Omental fat pad (tissue), 4 donors: ENCODE measurements around the gene DHX8. TPM values are rescaled to one million over a fixed set of nuclear protein-coding genes. Genes with fewer than 3 reads are reported as not detected.

Source experiments
- ATAC-seq: fragments of 150-250 bp; one replicate; pipeline ENCODE4 v1.9.1; 2016; ENCODE audit warnings: mild to moderate bottlenecking, moderate library complexity; ENCODE audit not compliant: low FRiP score
- DNase-seq: peaks from one replicate; pipeline ENCODE4 v3.0.0-alpha.2; 2019; ENCODE audit warnings: low spot score
- total RNA-seq, 4 donors: library from RNA; depleted of rRNA; stranded (reverse); fragments of >200 nt; gene quantifications; one replicate each; pipeline ENCODE4 v1.1.0, GENCODE V29; 2016
- TF ChIP-seq, protein P1 (sequence below), 3 donors: fragments of 450-650 bp; IDR thresholded peaks; one replicate each; pipeline ENCODE4 v1.5.1; 2016 to 2017; ENCODE audit warnings: antibody characterized with exemption in 3 of 3, mild to moderate bottlenecking in 3 of 3, moderate library complexity in 2 of 3

The DHX8 gene
- total RNA-seq, 4 donors from 2014 or later: 22.5 to 48.5 (median 31.9) TPM

DNA sequence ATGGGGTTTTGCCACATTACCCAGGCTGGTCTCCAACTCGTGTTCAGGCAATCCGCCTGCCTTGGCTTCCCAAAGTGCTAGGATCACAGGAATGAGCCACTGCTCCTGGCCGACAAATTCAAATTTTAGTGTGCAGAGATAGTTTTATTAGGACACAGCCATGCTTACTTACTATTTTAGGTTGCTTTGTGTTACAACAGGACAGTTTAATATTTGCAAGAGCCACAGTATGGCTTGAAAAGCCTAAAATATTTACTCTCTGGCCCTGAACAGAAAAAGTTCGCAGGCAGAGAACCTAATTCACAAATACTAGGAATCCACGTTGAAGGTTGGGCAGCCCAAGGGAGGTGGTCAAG is 75.0 kb downstream of the DHX8 start:
- DNase-seq: no peak
- ATAC-seq: no peak
- TF ChIP-seq, protein P1, sequence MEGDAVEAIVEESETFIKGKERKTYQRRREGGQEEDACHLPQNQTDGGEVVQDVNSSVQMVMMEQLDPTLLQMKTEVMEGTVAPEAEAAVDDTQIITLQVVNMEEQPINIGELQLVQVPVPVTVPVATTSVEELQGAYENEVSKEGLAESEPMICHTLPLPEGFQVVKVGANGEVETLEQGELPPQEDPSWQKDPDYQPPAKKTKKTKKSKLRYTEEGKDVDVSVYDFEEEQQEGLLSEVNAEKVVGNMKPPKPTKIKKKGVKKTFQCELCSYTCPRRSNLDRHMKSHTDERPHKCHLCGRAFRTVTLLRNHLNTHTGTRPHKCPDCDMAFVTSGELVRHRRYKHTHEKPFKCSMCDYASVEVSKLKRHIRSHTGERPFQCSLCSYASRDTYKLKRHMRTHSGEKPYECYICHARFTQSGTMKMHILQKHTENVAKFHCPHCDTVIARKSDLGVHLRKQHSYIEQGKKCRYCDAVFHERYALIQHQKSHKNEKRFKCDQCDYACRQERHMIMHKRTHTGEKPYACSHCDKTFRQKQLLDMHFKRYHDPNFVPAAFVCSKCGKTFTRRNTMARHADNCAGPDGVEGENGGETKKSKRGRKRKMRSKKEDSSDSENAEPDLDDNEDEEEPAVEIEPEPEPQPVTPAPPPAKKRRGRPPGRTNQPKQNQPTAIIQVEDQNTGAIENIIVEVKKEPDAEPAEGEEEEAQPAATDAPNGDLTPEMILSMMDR (IDR thresholded peaks at IDR 0.05): no peak

DNA sequence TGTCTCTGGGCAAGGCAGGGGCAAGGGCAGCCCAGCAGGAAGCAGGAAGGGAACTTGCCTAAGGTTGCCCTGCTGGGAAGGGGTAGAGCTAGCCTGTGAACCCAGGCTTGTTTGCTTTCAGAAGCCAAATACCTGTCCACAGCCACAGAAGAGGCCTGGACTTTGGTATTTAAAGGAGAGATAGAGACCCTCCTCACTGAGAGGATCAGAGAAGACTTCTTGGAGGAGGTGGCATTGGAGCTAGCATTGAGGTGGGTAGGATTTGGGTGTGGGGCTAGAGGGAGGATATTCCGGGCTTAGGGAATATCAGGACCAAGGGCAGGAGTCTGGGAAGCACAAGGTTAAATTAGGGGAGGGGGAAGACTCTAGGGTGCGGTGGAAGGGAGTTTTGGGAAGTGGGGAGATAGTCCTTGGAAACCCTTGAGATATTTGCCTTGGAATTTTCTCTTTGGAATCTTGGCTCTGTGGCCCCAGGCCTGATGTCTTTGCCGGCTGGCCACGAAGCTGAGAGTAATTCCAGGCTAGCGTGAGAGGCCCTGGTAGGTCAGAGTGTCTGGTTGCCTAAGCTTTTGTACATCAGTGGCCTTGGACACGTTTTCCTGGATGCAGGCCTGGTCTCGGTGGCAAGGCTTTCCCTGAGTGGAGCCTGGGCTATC is 75.5 kb downstream of the DHX8 start:
- TF ChIP-seq, protein P1 (IDR thresholded peaks at IDR 0.05): no peak
- DNase-seq (no peak), ATAC-seq (no peak)

DNA sequence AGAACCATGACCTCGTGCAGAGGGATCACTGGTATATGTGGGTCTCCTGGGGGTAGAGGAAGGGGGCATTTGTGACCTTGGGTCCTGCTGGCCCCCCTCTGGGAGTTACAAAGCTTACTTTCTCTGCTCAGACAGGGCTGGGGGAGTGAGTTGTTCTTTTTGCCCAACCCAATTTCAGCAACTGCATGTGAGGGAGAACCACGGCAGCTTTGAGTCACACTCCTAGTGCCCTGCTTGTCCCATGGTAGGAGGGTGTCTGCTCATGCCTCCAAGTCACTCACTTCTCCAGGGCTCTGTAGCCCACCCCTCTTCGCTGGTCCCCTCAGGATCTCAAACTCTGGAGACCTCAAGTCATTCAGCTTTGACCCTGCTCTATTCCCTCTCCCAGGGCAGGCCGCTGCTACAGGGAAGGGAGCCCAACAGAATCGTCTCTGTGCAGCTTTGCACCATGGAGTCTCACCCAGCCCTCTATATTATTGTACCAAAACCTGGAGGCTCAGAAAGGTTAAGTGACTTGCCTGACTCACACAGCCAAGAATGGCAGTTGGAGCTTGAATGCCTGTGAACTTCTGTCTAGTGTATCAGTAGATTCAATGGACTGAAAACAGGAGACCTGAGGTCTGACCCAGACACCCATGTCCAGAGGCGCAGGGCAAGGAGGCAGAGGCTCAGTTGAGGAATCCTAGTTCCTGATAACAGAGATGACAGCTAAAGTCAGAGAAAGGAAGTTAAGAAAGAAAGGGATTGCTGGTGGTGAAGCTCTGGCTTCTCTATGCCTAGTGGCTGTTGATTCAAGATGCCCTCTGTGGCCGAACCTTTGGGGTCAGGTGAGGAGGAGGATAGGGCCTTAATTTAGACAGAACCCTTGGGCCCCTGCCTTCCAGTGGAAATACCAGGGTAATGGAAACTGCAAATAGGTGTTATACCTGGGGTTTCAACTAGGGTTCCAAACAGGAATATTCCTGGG is 77.0 kb downstream of the DHX8 start:
- ATAC-seq: no peak
- TF ChIP-seq, protein P1 (IDR thresholded peaks at IDR 0.05): no peak
- DNase-seq: no peak

DNA sequence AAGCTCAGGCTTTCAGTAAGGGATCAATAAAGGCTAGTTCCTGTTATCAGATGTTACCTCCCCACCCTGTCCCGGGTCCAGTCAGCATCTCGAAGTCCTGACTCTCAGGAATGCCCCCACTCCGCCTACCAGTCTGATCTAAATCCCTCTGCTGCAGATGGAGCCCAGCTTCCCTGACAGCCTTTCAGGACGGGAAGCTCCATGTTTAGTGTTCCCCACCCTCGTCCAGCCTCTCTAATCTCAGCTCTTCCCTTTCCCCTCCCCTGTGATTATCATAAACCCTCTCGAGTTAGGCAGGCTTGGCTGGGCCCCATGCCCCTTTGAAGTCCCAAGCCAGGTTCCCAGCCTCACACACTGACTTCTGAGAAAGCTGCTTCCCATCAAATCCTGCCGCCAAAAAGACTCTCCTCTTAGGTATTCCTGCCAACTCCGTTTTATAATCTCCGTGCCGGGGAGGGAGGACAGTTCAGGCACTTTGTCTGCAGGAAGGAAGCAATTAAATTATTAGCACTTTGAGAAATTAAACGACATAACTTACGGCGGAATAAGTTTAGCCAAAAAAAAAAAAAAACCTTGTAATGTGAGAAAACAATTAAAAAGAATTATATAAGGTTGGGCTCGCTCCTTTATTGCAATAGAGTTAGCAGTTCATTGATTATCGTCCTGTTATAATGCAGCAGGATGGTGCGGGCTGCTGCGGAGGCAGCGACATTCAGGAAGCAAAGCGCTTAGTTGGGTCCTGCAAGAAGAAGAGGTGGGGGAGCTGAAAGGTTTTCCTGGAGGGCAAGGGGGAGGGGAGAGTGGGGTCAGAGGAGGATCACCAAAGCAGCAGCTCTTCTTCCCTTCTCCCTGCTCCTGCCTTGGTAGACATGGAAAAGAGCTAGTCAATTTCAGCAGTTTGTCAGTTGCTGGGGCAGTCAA is 79.2 kb downstream of the DHX8 start:
- no peak for DNase-seq
- peak; percentile 47 for ATAC-seq
- TF ChIP-seq, protein P1 (IDR thresholded peaks at IDR 0.05): no peak

DNA sequence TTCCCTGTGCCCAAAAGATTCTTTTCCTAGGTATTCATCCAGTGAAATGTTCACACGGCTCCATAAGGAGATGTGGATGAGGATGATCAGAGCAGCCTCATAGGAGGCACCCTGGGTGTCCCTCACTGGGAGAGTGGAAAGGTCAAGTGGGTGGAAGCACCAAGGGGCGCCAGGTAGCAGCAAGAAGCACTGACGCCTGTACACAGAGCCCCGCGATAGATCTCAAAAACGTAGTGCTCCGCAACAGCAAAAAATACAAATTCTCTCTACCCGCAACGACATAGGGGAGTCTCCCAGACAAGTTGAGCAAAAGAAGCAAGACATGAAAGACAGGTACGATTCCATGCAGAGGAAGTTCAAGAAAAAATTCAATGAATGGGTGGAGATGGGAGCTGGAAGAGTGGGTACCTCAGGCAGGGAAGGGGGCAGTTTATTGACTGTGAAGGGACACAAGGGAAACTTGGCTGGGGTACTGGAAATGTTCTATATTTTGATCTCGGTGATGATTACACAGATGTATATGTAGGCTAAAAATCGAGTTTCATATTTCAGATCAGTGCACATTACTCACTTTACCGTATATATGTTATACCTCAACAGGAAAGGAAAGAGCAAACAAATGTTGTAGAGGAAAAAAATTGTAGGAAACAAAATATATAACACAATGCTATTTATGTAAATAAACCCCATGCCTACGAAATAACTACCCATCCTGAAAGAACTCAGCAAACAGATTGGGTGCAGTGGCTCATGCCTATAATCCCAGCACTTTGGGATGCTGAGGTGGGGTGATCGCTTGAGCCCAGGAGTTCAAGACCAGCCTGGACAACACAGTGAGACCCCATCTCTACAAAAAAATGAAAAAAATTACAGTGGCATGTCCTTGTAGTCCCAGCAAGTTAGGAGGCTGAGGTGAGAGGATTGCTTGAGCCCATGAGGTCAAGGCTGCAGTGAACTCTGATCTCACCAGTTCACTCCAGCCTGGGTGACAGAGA is 80.1 kb downstream of the DHX8 start:
- ATAC-seq (no peak), DNase-seq (no peak)
- TF ChIP-seq, protein P1 (IDR thresholded peaks at IDR 0.05): no peak
